HG02759 (cell line): ENCODE measurements around the gene PRDM12.

Source experiments
- ATAC-seq: cut with Tn5 transposase; IDR thresholded peaks from one replicate; pipeline ENCODE4 v1.9.1; 2021; ENCODE audit warnings: mild to moderate bottlenecking, moderate library complexity; ENCODE audit not compliant: unreplicated experiment

PRDM12 gene

DNA sequence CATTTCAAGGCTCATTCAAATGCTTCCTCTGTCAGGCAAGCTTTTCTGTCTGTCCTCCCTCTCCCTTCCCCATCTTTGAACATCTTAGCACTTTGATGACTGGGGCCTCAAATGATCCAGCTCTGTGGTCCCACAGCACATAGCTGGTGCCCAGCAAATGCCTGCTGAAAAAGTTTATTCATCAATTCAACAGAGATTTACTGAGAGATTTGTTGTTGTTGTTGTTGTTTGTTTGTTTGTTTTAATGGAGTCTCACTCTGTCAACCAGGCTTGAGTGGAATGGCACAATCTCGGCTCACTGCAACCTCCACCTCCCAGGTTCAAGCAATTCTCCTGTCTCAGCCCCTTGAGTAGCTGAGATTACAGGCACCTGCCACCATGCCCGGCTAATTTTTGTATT, 23.2 kb downstream of the PRDM12 start:
- ATAC-seq: no peak

DNA sequence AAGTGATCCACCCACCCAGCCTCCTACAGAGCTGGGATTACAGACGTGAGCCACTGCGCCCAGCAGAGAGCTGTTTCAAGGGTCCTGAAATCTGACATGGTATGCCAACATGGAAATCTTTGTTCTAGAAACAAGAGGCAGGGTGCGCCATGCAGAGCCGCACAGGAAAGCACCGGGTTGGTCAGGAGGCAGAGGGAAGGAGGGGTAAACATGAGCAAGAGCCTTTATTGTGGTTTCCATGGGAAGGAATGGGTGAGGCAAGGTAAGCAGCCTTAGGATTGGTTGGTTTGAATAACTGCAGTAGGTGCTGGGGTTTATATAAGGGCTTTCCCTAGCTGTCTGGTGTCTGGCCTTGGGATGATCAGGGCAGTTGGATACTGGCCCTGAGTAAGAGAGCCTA, 23.7 kb downstream of the PRDM12 start:
- no peak for ATAC-seq

DNA sequence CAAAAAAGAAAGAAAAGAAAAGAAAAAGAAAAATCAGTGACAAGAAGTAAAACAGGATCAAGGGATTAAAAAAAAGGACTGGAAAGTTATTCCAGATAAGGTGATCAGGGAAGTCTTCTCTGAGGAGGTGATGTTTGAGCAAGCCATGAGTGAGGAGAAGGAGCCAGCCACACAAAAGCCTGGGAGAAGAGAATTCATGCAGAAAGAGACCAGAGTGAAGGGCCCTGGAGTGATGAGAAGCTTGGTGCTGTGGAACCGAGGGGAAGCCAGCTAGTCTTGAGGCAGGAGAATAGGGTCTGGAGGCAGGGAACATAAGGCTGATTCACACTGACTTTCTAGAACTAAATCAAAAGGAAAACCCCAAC, 25.2 kb downstream of the PRDM12 start:
- ATAC-seq: no peak

DNA sequence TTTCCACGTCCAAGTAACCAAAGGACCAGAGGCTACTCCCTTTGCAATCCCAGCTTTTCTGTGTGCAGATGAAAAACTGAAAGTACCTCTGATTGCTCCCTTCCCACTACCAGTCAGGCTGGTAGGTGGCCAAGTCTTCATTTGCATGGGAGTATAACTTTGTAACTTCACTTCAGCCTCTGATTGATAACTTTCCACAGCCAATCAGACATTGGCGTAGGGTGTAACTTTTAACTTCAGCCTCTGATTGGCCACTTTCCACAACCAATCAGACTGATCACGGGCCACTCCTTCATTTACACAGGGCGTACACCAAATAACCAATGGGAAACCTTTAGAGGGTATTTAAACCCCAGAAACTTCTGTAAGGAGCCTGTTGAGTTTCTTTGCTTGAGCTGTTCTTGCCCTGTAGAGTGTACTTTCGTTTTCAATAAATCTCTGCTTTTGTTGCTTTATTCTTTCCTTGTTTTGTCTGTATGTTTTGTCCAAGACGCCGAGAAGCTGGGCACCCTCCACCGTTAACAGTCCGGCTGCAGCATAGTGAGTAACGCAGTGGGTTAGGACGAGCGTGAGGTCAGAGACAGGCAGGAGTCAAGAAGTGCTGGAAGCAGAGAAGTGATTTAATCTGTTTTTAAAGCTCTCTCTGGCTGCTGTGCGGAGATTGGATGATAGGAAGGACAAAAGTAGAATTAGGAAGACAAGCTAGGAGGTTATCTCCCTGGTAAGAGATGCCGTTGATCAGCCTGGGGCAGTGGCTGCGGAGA, 25.7 kb downstream of the PRDM12 start:
- ATAC-seq: no peak

DNA sequence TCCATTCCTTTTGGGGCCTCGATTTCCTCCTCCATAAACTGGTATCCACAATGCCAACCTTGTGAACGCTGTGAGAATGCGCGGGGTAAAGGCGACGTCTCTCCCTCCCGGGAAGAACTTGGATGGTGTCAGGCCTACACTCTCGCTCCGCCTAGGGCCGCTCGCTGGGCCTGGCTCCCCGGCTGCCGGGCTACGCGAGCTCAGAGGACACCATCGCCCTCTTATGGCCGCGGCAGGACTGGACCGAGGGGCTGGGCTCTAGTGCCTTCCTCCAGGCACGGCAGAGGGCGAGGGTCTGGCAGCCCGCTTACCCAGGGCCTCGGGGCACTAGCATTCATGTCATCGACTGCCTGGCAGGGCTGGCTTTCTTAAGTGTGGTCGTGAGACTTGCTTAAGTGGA, 27.9 kb downstream of the PRDM12 start:
- no peak for ATAC-seq

DNA sequence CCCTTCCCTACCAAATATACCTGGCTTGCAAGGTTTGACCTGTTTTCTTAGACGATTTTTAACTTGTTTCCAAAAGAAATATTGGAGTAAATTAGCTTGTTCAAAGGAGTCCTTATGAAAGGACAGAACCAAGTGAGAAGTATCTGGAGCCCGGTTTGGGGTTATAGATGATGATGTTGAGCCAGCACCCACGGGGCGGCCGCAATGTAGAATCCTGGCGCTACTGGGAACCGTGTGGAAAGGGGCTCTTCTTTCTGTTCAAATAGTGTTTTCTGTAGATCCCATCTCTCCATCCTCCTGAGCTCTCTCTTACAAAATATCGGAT, 28.7 kb downstream of the PRDM12 start:
- ATAC-seq: no peak

DNA sequence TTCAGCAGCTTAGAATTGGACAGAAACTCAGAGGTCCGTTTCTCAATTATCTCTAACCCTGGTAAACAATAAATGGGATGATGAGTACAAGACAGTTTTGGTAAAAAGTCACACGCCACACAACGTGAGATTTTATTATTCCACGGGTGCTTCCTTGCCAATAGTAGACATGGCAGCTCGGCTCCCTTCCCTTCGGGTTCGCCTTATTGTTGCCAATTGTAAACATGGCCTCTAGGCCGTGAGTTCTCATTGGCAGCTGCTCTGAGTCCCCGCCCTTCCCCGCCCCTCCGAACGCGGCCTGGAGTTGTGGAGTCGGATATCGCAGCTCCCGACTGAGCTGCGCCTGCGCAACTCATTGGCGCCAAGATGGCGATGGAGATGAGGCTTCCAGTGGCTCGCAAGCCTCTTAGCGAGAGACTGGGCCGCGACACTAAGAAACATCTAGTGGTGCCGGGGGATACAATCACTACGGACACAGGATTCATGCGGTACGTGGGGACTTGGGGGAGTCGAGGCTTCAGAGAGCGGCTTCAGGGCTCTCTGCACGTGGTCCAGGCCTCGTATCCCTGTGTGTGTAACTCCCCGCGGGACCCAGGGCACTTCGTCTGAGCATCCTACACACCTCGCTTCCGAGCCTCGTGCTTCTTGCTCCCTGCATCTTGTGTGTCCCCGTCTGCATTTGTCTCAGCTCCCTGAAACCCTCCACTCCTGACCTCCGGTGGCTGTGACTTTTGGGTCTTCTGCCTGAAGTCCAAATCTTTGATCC, 29.2 kb downstream of the PRDM12 start, which contains the start of gene EXOSC2:
Gene EXOSC2, plus strand, starts transcription at position 355 of the 766 bp plus-strand sequence. Its CDS starts 12 bp downstream, at position 367.
- ATAC-seq: peak; percentile 93

DNA sequence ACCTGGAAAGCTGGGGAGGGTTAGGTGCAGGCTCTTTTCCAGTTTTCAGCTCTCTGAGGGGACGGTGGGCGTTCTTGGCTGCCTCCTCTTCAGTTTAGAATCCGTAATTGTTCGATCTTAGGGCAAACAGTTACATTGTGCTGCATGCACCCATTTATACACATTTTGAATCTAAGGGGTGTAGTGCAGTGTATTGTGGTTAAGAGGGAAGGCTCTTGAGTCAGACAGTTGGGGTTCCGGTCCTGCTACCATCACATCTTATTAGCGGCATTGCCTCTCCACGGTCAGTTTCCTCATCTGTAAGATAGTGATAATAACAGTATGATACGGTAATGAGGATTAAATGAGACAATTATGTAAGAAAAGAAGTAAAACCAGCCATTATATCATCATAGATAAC, 29.8 kb downstream of the PRDM12 start:
- no peak for ATAC-seq

DNA sequence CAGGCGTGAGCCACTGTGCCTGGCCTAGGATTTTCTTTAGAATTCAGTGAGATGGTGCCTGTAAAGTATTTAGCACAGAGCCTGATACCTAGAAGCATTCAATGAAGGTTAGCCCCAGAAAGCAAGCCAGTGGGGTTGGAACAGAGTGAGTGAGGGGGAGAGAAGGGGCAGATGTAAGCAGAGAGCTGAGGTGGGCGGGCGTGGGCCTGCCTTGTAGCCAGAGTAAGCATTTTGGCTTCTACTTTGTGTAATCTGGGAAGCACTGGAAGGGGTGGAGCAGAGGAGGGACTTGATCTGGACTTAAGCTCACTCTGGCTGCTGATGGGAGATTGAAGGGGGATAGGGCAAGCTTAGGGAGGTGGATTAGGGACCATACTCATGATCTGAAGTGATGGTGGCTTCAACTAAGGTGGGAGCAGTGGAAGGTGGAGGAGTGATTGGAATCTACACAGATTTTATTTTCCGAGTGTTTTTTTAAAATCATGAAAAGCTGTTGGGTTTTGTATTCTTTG, 31.8 kb downstream of the PRDM12 start:
- ATAC-seq: no peak

DNA sequence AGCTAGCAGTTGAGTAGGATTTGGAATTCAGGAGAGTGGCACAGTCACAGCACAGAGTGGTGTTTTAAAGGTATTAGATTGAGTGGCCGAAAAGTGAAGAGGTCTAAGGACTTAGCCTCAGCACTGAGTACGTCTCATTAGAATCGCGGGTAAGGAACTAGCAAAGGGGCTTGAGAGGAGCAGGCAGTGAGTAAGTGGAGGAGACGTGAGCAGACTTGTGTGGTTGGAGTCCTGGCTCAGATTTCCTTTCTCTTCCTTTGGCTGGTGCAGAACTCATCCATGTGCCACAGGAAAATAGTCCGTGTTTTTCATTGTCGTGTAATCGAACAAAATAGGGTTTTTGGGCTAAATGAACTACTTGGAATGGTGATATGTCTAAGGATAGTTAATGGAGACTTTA, 32.6 kb downstream of the PRDM12 start:
- ATAC-seq: no peak

DNA sequence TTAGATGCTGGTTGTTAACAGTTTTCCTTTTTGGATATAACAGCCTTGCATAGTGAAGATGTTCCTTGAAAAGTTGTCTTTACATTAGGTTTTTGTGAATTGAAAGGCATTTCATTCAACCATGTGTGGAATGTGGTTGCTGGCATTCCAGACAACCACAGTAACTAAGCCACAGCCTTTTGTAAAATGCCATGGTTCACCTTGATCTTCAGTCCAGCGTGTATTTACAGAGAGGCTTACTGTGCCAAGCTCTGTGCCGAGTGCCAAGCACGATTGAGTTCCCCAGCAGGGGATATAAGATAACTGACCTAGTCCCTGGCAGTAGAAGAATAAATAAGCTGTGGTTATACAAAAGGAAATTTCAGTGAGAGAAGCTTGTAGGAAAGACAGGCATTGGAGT, 34.1 kb downstream of the PRDM12 start:
- ATAC-seq: no peak

DNA sequence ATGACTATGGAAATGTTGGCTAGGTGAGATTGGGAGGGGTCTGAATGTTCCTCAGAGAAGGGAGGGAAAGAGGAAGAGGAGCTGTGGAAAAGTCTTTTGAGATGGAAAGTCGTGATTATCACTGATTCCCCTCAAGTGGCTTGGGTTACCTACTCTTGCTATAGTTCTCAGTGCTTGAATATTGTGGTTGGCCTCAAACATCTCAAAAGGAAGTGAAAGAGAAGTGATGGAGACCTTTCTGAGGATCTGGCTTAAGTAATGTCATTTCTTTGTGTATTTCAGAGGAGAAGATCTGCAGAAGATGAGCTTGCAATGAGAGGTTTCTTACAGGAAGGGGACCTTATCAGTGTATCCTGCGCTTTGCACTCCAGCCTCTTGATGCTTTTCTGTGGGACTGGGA, 34.7 kb downstream of the PRDM12 start:
- no peak for ATAC-seq

DNA sequence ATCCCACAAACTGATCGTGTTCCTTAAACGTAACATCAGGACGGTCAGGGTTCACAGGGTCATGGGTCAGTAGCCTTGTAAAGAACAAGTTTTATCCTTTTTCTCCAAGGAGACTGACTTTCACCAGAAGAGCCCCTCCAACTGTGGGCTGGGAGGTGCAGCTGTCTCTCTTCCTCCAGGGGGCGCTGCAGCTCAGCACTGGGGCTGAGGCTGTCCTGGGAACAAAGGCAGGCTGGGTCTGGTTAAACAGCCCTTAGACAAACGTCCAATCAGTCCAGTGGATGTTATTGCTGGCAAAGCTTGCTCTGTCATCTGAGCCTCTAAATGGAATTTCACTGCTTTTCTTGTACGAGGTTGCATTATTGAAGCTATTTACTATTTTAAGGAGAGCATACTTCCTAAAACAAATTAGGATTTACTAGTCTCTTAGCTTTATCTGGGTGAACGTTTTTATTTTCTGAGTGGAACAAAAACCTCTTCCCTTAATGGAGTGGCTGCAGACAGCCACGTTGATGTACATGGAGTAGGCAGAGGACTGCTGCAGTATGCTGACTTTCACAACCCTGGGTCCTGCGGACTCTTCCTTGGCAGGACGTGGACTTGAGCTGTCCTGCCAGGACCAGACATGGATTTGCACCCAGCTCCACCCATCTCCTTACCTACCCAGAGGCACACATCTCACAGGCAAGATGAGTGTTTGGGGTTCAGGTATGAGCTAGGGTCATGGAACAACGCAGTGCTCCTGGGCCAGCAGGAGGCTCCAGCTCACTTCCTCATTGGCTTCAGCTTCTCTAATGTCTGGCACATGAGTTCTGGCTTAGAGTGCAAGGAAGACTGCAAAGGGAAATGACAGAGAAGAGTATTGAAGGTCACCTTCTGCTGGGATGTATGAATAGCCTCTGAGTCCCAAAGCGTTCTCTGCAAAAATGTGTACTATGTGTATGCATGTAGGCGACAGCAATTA, 36.9 kb downstream of the PRDM12 start:
- no peak for ATAC-seq

DNA sequence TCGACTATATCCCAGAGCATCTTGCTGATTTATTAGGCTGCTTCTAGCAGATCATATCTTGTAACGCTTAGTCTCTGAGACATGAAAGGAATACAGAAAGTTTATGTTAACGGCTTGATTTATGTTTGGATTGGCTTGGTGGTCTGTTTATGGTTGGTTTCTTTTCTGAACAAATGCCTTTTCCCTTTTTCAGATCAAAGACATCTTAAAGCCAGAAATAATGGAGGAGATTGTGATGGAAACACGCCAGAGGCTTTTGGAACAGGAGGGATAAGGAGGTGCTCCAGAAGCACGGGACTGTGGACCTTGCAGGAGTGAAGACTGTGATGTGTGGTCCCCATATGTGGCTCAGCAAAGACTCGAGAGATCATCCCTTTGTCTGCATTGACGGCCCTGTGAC, 39.1 kb downstream of the PRDM12 start:
- no peak for ATAC-seq

DNA sequence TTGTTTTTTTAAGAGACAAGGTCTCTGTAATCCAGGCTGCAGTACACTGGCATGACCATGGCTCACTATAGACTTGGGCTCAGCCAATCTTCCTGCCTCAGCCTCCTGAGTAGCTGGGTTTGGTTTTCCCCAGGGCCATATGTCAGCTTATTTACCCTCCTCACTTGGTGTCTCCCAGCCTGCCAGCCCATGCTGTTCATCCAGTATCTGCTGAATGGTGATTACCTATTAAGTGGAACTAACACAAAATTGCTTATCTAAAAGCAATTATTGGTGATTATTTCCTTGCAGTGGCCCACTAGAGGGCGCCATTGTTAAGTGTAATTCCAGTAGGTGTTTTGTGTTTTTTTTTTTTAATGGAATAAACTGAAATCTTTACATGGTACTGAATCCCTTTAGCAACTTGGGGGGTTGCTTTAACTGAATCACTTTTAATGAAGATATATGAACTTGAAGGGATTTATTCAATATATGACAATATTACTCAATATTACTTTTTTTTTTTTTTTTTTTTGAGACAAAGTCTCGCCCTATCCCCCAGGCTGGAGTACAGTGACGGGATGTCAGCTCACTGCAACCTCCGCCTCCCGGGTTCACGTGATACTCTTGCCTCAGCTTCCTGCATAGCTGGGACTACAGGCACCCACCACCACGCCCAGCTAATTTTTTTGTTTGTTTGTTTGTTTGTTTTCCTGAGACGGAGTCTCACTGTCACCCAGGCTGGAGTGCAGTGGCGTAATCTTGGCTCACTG, 43.0 kb downstream of the PRDM12 start:
- no peak for ATAC-seq

DNA sequence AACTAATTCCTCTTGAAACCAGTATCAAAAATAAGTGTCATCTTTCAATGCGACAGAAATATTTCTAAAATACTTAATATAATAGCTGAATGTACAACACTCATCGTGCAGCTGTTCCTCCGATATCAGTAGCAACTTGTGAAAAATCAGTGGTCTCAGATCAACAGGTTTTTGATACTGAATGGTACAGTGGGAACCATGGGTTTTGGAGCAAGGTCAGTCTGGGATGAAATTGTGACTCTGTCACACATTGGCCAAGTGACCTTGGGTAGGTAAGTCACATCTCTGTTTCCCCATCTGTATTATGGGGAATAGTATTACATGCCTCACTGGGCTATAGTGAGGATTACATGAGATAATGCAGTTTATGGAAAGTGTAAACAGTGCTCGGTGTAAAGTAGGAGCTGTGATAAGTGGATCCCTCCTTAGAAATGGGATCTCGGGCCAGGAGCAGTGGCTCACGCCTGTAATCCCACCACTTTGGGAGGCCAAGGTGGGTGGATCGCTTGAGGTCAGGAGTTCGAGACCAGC, 46.5 kb downstream of the PRDM12 start:
- ATAC-seq: no peak

DNA sequence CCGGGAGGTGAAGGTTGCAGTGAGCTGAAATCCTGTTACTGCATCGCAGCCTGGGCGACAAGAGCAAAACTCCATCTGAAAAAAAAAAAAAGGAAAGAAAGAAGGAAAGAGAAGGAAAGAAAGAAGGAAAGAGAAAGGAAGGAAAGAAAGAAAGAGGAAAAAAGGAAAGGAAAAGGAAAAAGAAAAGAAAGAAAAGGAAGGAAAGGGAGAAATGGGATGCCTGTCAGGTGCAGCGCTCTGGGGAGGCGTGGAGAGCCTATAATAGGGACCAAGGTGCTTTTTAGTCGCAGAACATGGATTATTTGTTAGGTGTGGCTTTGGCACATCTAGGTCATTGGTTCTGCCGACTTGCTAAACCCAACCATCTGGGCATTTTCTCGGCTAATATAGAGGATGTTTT, 47.1 kb downstream of the PRDM12 start:
- no peak for ATAC-seq

DNA sequence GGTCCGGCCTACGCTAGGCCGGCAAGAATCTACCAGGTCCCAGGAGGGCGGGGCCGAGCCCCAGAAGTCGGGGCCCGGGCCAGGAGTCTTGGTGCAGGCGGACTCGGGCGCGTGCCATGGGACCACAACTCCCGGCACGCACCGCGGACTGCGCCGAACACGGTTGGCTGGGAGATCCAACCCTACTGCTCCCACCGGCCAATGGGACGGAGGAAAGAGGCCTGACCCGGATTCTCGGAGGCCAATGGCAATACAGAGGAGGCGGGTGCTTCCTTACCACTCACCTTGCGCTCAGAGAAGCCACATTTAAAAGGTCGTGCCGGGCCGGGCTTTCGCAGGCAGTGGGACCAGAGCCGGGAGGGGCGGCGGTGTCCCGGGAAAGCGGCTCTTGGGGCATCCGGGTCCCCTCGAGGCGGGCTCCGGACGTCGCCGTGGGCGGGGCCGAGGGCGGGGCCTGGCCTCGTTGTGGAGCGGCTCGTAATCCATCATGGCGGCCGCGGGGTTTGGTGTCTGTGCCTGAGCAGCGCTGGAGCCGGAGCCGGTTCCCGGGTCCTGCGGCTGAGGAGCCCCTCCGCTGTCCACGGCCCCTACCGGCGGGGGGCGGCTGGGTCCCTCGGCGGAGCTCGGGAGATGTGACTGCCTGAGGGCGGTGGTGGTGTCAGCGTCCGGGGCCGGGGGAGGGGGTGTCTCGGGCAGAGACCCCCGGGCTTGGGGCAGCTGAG, 48.3 kb downstream of the PRDM12 start:
- peak; percentile 95 for ATAC-seq

DNA sequence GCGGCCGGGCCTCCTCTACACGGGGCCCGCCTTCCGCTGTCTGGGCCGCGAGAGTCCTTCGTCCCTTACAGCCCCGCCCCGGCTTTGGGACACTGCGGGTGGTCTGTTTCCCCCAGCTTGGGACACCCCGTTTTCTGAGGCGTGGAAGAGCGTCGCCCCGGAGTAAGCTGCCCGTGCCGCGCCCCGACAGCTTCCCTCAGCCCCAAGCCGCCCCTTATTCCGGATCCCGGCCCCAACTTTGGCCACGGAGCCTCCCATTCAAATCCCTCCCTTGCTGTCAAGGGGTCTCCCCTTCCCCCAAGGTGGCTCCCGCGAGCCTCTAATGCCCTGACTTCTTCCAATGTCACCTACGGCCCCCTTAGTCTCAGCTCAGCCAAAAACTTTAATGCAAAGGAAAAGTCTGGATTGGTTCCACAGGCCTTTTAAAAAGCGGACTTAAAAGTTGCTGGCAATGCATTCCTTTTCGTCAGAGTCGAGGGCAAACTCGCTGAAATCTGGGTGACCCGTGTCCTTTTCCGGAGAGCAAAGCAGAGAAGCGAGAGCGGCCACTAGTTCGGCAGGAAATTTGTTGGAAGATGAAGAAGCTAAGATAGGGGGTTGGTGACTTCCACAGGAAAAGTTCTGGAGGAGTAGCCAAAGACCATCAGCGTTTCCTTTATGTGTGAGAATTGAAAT, 49.0 kb downstream of the PRDM12 start:
- no peak for ATAC-seq
